ENCODE data around the gene DGUOK.

DNA sequence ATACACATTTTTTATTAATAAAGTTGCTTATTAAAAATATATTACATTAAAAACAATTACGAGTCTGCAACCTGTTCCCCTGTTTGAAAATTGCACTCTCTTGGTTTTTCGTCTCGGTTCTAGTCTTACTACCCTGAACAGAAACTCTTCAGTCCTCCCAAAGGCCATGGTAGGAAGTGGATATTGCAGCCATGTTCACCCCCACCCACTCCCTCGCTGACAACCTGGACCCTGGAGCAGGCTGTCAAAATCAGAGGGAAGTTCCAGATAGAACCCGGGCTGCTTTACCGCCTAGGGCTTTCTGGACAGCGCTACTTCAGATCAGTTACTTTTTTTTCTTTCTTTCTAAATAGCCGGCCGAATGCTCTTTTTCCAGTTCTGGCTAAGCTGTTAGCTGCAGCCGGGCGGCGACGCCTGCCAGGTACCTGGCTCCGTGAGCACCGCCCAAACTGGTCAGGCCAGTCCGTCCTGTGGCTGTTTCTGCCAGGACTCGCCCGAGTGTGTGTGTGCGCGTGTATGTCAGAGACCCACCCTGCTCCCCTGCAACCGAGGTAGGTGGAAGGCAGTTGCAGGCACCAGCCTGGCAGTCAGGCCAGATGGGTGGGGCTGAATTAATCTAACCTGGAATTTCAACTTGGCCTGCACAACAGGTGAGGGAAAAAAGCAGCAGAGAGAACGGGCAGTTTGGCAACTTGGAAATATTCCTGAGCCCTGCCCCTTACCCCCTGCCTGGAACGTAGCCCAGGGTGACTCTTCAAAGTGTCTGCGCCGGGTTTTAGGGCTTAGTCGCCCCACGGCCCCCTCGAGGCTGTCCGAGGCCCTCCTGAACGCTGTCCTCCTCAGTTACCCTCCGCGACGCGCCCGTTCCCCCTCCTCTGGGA is 56.9 kb downstream of the DGUOK start:
- TF ChIP-seq POLR2A (IDR thresholded peaks at IDR 0.05; ENCODE audit: low read depth, low read length): peak; percentile 37; the same call in 1 of the 2 replicates
- no peak; the same call in 1 of the 2 replicates for TF ChIP-seq SPI1 (IDR thresholded peaks at IDR 0.05; ENCODE audit: low read depth, low read length)
- no peak; the same call in 1 of the 2 replicates for TF ChIP-seq POLR2AphosphoS5 (IDR thresholded peaks at IDR 0.05; ENCODE audit: low read depth, low read length)
- TF ChIP-seq PAX5 (IDR thresholded peaks at IDR 0.05; ENCODE audit: insufficient read depth, low read length, severe bottlenecking): no peak
- TF ChIP-seq TAF1 (IDR thresholded peaks at IDR 0.05; ENCODE audit: low read depth, low read length): no peak

Measured in GM12891 (cell line).